SIG-M5 treated with dmso at 0.1 percent for 504 hours (cell line): ENCODE measurements around the gene OR52H1.
A peak's percentile ranks its signal among the peaks of the same experiment; 100 is the strongest.
"Not testable (repeated sequence)": the region's sequence is repeated elsewhere in the genome, so short reads cannot be mapped to it uniquely, and the experiment has no call there.

ENCODE experiments used
- DNase-seq: peaks from one replicate; lab custom pipeline; 2025; ENCODE audit not compliant: unreplicated experiment; lab: John Stamatoyannopoulos, UW

OR52H1 gene

DNA sequence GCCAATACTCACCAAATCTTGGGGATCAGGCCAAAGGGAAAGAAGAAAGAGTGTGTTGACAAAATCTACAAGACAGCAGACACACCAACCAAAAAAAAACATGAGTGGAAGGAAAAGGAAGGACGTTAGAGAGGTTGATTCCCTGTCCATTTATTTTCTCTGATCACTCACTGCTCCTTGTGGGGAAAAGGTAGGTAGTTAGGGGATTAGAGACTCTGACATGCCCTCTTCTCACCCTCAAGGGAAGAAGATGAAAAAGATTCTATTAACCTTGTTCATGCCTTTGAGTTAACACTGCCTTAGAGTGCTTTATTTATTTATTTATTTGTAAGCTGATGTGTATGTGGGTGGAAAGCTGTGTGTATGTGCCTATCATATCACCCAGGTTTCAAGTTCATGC lies at the start of gene OR52H1:
Gene OR52H1, minus strand, starts transcription at position 101 of the 400 bp plus-strand sequence. CDS start 3,035 bp downstream, outside the sequence.
- DNase-seq, result no peak

DNA sequence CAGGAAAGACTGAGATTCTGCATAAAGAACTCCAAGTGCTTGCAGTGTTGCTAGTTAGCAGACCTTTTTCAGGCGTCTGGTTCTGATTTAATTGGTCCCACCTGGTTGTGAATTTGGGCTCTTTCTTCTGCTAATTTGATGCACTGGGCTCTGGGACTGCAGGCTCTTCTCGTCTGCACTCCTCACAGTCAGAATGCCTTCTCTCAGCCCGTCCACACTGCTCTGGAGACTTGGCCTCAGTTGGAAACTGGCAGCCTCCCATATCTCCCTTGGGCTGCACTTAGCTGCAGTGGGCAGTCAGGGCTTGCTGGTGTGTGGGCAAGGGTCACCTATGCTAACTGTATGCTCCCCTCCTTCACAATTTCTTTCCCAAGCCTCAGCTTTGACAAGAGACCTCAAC lies 49.6 kb upstream of the OR52H1 start:
- no peak for DNase-seq

DNA sequence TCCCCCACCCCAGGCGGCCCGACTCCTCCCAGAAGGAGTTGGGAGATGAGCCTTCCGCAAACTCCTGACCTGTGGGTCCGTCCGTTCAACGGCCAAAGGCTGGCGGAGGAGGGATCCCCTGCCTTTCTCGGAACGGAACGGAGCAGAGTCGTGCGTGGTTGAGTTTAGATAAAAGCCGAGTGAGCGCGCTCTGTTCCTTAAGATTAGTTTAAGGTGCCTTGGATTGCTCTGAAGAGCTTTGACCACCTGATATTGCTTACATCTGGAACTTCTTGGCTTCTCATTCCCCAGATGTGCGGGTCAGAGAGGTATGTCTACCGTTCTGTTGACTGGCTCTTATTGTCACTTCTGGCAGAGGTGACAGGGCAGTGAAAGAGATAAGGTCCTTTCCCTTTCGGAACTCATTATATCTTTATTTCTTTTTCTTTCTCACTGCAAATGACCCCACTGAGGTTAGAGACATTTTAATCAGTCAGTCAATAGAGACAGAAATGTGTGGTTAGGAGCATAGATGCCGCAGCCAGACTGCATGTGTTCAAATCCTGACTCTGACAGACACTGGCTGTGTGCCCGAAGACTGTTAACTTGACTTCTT lies 48.4 kb upstream of the OR52H1 start, which contains the start of gene TRIM6:
Gene TRIM6, plus strand, starts transcription at position 31 of the 595 bp plus-strand sequence. Its CDS starts 261 bp downstream, at position 292.
- no peak for DNase-seq

DNA sequence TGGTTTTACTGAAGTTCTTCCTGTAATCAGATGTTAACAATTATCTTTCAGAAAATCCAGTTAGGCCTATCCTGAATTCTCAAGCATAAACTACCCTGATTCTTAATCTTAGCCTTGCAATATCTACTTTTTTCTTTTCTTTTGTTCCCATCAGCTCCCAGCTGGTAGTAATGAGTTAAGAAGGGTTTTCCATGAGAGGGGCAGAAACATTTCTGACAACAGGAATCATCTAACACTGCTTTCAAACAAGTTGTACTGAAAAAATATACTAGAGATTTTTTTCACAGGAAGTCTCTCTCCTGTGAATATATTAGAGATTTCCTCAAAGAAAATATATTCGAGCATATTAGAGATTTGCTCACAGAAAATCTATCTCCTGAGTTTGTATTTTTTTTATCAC lies 44.8 kb upstream of the OR52H1 start:
- DNase-seq, result no peak

DNA sequence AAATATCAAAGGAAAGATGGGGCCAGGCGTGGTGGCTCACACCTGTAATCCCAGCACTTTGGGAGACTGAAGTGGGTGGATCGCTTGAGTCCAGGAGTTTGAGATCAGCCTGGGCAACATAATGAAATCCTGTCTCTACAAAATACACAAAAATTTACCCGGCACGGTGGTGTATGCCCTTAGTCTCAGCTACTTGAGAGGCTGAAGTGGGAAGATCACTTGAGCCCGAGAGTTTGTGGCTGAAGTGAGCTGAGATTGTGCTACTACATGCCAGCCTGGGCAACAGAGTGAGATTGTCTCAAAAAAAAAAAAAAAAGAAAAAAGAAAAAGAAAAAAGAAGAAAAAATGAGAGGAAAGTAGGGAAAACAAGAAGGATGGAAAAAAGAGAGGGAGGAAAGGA lies 44.3 kb upstream of the OR52H1 start:
- DNase-seq, result no peak

DNA sequence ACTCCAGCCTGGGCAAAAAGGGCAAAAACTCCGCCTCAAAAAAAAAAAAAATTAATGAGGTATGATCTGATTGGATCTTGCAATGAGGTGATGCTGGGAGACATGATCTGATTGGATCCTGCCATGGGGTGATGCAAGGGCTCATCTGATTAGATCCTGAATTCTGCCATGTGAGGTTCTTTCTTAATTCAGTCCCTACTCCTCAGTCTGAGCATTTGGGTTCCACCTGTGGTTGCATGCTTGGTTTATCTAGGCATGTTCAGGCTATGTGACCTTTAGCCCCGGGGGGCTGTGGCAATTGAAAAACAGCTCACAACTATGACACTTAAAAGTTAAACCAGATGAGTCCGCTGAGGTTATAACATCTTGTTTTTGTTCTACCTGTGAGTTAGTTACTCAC lies 43.3 kb upstream of the OR52H1 start:
- no peak for DNase-seq

DNA sequence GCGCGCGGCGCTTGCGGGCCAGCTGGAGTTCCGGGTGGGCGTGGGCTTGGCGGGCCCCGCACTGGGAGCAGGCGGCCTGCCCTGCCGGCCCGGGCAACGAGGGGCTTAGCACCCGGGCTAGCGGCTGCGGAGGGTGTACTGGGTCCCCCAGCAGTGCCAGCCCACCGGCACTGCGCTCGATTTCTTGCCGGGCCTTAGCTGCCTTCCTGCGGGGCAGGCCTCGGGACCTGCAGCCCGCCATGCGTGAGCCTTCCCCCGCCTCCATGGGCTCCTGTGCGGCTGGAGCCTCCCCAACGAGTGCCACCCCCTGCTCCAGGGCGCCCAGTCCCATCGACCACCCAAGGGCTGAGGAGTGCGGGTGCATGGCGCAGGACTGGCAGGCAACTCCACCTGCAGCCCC lies 41.6 kb upstream of the OR52H1 start:
- DNase-seq, result not testable (repeated sequence)

DNA sequence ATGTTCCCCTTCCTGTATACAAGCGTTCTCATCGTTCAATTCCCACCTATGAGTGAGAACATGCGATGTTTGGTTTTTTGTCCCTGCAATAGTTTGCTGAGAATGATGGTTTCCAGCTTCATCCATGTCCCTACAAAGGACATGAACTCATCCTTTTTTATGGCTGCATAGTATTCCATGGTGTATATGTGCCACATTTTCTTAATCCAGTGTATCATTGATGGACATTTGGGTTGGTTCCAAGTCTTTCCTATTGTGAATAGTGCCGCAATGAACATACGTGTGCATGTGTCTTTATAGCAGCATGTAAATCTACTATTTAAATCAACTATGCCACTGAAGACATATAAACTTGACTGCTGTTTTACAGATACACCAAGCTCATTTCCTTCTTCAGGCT lies 36.1 kb upstream of the OR52H1 start:
- DNase-seq, result not testable (repeated sequence)

DNA sequence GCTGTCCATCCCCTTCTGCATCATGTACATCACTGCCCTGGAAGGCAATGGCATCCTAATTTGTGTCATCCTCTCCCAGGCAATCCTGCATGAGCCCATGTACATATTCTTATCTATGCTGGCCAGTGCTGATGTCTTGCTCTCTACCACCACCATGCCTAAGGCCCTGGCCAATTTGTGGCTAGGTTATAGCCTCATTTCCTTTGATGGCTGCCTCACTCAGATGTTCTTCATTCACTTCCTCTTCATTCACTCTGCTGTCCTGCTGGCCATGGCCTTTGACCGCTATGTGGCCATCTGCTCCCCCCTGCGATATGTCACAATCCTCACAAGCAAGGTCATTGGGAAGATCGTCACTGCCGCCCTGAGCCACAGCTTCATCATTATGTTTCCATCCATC lies 32.7 kb upstream of the OR52H1 start:
- no peak for DNase-seq

DNA sequence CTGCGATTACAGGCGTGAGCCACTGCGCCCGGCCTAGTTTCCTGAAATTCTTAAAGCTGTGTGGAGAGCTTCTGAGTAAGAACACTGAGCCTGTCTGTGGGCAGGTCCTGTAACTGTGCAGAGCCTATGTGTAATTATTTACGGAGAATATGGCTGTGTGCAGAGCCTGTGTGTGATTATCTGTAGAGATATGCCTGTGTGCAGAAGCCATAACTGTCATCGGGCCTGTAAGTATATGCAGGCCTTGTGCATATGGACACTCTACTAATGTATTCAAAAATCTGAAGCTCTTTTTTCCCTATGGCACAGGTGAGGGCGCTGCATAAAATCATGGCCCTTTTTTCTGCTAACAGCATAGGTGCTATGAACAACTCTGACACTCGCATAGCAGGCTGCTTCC lies 32.2 kb upstream of the OR52H1 start, which contains the start of gene OR52B6:
Gene OR52B6, plus strand, starts transcription at position 301 of the 400 bp plus-strand sequence. Its CDS starts 0 bp downstream, at position 301.
- no peak for DNase-seq

DNA sequence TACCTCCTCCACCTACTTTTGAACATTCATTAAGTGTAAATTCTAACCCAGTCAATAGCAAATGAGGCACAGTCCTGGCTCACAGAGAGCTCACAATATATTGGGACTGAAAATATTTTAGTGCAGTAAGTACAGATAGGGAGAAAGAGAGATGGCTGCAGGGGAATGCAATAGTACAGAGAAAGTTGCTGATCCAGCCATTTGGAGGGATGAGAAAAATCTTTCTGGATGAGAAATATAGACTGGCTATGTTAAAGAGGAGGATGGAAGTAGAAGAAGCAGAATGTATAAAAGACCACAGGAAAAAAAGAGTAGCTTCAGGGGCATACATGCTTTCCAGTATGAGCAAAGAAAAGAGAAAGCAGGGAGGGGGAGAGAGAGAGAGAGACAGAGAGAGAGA lies 28.8 kb upstream of the OR52H1 start:
- no peak for DNase-seq

DNA sequence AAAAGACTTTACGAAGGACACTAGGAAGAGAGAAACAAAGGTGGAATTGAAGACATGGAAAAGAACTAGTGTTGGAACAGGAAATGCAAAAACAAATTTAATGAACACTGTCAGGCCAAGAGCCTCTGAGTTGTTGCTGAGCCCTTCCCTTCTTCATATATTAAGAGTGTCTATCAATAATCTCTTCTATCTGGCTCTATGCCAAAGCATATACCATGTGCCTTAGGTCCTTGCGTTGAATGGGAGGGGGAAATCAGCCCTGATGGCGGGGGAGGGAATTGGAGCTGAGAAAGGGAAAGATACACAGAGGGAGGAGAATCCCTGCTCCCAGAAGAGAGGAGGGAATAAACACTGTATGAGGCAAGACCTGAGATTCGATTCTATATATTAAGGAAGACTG lies 26.8 kb upstream of the OR52H1 start:
- no peak for DNase-seq

DNA sequence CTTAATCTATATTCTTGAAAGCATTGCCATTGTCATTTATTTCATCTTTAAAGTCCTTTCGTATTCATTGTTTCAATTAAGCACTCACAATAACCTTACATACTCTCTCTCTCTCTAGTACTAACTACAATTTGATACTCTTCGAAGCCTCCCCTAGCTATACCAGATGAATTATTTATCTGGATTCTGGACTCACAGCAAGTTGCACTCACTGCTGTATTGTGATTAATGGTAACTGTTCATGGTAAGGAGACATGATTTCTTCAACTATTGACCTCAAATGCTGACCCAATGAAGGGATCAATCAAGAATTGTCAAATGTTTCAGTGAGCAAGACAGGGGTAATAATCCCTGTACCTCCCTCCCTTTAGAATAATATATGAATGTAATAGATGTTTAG lies 26.3 kb upstream of the OR52H1 start:
- no peak for DNase-seq

DNA sequence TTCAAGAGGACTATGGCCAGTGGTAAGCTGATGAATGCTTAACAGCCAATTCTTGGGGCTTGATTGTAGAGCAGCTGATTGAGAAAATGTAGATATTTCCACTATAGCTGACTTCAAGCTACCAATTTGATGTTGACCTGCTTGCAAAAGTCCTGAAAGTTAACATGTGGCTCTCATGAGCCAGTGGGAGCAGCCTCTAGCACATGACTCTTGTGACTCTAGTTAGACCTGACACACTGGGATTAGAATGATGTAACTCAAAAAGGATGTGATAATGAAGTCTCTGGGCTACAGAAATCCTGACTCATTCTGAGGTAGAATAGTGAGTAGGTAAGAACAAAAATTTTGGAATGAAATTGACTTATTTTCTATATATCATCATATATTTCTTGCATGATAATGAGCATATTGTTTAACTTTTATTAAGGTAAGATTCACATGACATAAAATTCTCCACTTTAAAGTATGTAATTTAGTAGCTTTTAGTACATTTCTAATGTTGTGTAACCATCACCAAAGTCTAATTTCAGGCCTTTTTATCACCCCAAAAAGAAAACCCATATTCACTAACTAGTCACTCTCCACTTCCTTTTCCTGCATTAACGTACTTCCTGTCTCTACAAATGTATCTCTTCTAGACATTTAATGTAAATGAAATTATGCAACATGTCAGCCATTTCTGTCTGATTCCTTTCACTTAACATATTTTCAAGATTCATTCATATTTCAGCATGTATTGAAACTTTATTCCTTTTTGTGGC lies 16.1 kb upstream of the OR52H1 start:
- DNase-seq, result peak; percentile 10

DNA sequence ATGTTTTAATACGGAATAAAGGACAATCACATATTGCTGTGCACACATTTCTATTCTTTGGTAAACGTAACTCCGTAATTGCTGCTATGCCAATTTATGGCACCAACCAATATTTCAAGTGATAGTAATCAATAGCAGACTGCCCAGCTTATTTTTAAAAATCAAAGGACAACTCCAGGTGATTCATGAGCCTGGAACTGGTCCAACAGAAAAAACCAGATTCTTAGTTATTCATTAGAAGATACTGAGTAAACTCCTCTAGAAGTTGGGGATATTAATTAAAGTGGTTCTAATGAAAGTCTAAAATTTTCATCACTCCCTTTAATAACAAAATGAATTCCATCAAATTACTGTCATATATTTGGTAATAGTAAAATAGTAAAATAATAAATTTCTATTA lies 9.4 kb upstream of the OR52H1 start:
- no peak for DNase-seq

DNA sequence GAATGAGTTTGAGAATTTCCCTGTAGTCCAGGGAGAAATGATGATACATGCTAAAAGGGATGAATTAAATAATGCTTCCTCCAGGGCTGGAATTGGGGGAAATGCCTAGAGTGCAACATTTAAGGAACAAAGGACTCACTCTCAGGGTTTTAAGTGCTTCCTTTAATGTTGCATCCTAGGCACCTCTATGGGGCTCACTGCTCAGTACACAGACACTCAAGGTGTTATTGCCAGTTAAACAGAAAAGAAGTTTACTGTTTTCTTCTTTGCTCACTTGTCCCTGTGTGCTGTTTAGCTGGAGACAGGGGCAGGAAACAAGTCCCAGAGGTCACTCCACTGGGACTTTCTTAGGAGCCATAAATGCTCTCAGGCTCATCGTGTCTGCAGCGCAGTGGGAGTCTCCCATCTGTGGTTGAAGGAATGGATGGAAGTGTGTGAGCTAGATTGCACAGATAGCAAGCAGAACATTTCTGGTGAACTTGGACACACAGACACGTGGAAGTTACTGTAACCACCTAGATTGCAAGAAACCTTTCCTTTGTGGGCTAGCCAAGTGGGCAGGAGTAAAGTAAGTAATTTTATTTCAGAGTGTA lies 8.4 kb upstream of the OR52H1 start:
- DNase-seq, result no peak

DNA sequence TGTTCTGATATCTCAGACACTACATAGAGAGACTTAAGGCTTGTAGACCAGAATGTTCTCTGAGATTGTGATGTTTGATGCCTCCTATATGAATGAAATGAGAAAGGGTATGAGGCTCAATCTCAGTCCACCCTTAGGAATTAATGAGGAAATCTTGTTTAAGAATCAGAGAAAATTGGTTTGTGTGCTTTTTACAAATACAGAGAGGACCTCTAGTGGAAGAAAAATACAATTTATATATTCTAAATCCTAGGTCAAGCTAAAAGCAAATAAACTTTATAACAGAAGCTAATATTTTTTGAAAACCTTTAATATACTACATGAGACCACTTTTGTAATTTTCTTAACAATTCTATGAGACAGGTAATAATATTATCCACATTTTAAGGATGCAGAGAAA lies 5.0 kb upstream of the OR52H1 start:
- no peak for DNase-seq

DNA sequence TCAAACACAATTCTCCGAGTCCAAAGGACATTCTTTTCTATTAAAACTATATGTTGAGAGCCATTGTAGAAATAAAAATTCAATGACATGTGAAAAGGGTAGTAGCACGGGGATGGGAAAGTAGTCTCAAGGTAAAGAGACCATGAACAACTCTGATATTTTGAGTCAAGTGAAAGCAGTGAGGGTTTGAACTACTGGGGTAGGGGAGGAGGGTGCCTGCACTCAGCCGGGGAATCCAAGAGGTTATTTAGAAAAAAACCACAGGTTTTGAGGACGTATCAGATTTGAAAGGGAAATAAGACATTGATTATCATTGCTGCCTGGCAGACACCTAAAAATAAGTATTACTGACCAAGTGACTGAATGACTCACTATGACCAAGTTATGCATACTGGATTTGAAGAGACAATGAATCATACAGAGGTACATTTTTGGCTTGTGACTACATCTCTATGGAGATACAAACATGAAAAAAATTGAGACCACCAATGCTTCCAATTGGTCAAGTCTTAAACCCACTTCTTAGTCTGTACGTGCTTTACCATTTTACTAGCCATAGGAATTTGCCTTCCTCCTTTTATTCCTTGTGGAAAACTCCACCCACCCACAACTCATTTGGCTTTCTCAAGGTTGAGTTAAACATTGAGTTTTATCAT lies 2.2 kb upstream of the OR52H1 start:
- no peak for DNase-seq

DNA sequence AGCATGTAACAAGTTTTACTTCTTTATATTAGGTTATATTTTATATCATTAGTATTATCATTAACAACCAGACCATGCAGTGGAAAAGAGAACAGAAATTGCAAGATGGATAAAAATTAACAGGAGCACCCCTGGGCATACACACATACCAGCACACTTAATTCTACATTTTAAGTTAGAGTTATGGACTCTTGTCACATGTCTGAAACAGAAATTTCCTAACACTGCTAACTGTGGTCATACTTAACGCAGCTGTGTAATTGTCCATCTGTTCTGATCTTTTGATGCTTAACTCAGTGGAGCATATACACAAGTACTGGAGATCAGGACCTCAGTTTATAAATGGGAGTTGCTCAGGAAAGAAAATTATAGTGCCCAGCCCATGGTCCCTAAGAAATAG lies 358 bp downstream of the OR52H1 start:
- no peak for DNase-seq

DNA sequence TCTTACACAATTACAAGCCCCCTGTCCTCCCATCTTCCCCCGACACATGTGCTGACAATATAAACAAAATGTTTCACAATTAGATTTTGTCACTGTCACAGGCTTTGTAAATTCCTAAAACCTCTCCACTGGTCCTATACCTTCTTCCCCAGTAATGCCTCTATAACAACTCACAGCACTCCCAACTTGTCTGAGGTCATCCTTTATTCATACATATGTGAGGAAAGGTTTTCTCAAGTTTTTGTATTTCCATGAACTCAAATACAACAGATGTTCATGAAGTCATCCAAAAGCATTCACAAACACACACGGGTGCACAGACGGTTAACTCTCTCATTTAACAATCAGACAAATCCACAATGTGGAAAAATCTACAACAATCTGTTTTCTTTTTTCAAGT lies 1.9 kb downstream of the OR52H1 start:
- no peak for DNase-seq

DNA sequence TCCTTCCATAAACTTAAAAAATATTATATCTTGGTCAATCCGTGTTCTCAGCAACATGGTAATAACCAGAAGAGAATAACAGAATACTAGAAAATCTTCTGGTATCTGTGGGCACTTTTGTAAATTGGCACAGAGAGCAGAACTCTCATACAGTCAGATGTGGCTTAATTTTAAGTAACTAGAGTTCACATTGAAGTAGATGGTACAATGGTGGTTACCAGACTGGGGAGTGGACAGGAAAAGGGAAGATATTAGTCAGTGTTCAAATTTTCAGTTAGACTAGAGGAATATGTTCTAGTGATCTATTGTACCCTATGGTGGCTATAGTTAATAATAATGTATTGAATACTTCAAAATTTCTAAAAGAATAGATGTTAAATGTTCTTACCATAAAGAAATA lies 6.9 kb downstream of the OR52H1 start:
- DNase-seq, result no peak

DNA sequence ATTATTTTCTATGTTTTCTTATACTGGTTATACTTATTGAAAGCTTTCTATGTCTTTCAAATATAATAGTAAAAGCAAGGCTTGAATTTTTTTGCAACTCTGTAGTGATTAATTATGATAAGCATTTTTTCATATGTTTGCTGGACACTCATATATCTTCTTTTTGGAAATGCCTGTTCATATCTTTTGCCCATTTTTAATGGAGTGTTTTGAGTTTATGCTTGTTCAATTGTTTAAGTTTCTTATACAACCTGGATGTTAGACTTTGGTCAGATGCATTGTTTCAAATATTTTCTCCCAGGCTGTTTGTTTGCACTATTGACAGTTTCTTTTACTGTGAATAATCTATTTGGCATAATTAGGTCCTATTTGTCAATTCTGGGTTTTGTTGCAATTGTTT lies 11.9 kb downstream of the OR52H1 start:
- DNase-seq, result no peak
